LHCN-M2 (cell line): ENCODE results near the gene HIVEP3. TPM values are rescaled to one million over a fixed set of nuclear protein-coding genes. Genes with fewer than 3 reads are reported as not detected.

Experiments
- DNase-seq: peaks from one replicate; pipeline ENCODE4 v3.0.0-alpha.2; 2012; ENCODE audit warnings: low read depth
- total RNA-seq: library from RNA; depleted of rRNA; stranded (reverse); fragments of >200 nt; gene quantifications from 2 replicates; pipeline ENCODE4 v1.2.3, GENCODE V29; 2014

Gene HIVEP3
- total RNA-seq, 1 experiment from 2014 or later = 2.1 TPM

GRCh38 chr1:41789661-41790330, 128.9 kb downstream of the HIVEP3 start:
- DNase-seq = no peak

- no peak for DNase-seq
These were observed 130.3 kb downstream of the HIVEP3 start for GRCh38 chr1:41788427-41788826.

- no peak for DNase-seq
These were observed 134.0 kb downstream of the HIVEP3 start for GRCh38 chr1:41784531-41785274.

GRCh38 chr1:41783189-41783639, 135.5 kb downstream of the HIVEP3 start:
- peak; percentile 96 for DNase-seq

GRCh38 chr1:41780916-41781315, 137.8 kb downstream of the HIVEP3 start:
- DNase-seq = no peak

GRCh38 chr1:41780322-41780721, 138.4 kb downstream of the HIVEP3 start:
- no peak for DNase-seq

- no peak for DNase-seq
These were observed 139.4 kb downstream of the HIVEP3 start for GRCh38 chr1:41779360-41779759.

GRCh38 chr1:41777695-41778094, 141.0 kb downstream of the HIVEP3 start:
- no peak for DNase-seq

GRCh38 chr1:41776891-41777441, 141.8 kb downstream of the HIVEP3 start:
- no peak for DNase-seq

GRCh38 chr1:41775956-41776585, 142.7 kb downstream of the HIVEP3 start:
- DNase-seq = no peak

- no peak for DNase-seq
These were observed 144.2 kb downstream of the HIVEP3 start for GRCh38 chr1:41774471-41774990.

- no peak for DNase-seq
These were observed 144.9 kb downstream of the HIVEP3 start for GRCh38 chr1:41773842-41774241.

GRCh38 chr1:41773144-41773591, 145.6 kb downstream of the HIVEP3 start:
- DNase-seq = peak; percentile 44

GRCh38 chr1:41769068-41769467, 149.7 kb downstream of the HIVEP3 start:
- no peak for DNase-seq

GRCh38 chr1:41768583-41768982, 150.1 kb downstream of the HIVEP3 start:
- no peak for DNase-seq

- DNase-seq = no peak
These were observed 150.9 kb downstream of the HIVEP3 start for GRCh38 chr1:41767534-41768525.

- DNase-seq = no peak
These were observed 152.2 kb downstream of the HIVEP3 start for GRCh38 chr1:41766546-41766945.

- no peak for DNase-seq
These were observed 152.7 kb downstream of the HIVEP3 start for GRCh38 chr1:41766041-41766440.

GRCh38 chr1:41765152-41765551, 153.6 kb downstream of the HIVEP3 start:
- no peak for DNase-seq

- no peak for DNase-seq
These were observed 154.1 kb downstream of the HIVEP3 start for GRCh38 chr1:41764656-41765055.

GRCh38 chr1:41762777-41763176, 155.9 kb downstream of the HIVEP3 start:
- no peak for DNase-seq
